Measurements from ENCODE around the gene C6orf89. TPM values are rescaled to one million over a fixed set of nuclear protein-coding genes. Genes with fewer than 3 reads are reported as not detected.
A peak's percentile ranks its signal among the peaks of the same experiment; 100 is the strongest.

C6orf89 gene
- total RNA-seq, 2 donors from 2014 or later, result 13.9 to 16.8 TPM

DNA sequence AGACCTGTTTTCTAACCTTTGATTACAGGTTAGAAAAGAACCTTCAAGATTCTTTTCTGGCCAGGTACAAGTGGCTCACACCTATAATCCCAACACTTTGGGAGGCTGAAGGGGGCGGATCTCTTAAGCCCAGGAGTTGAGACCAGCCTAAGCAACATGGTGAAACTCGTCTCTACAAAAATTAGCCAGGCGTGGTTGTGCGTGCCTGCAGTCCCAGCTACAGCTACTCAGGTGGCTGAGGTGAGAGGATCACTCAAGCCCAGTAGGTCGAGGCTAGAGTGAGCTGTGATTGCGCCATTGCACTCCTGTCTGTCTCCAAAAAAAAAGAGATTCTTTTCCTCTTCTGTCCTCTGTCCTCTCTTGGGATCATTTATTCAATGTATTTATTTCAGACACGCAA is 25.6 kb upstream of the C6orf89 start:
- H3K4me1 ChIP-seq (ENCODE audit: control insufficient read depth, insufficient read depth, low read length), result peaks cover 8% of the 10 kb centered on the region
- peaks cover 63% of the 10 kb centered on the region for H3K36me3 Mint-ChIP-seq (ENCODE audit: low read depth)
- H3K27ac ChIP-seq (ENCODE audit: low read depth, low read length), result no peak overlapping the region
- 90 to 95% methylated on average over 5 to 7 of the region's 7 CpGs for WGBS, 2 experiments (ENCODE audit: insufficient coverage in 1 of 2, insufficient read length in 1 of 2)
- DNase-seq, result peak; percentile 26
- peaks cover 37% of the 10 kb centered on the region for H3K4me1 Mint-ChIP-seq
- H3K27me3 Mint-ChIP-seq (ENCODE audit: insufficient read depth), result peaks cover 12% of the 10 kb centered on the region
- no peaks in the 10 kb centered on the region for H3K27me3 ChIP-seq (ENCODE audit: control insufficient read depth, insufficient read depth, low read length, poor library complexity, severe bottlenecking)
- no peaks in the 10 kb centered on the region for H3K9me3 Mint-ChIP-seq
- H3K27ac Mint-ChIP-seq, result no peak overlapping the region
- TF ChIP-seq, protein P1, sequence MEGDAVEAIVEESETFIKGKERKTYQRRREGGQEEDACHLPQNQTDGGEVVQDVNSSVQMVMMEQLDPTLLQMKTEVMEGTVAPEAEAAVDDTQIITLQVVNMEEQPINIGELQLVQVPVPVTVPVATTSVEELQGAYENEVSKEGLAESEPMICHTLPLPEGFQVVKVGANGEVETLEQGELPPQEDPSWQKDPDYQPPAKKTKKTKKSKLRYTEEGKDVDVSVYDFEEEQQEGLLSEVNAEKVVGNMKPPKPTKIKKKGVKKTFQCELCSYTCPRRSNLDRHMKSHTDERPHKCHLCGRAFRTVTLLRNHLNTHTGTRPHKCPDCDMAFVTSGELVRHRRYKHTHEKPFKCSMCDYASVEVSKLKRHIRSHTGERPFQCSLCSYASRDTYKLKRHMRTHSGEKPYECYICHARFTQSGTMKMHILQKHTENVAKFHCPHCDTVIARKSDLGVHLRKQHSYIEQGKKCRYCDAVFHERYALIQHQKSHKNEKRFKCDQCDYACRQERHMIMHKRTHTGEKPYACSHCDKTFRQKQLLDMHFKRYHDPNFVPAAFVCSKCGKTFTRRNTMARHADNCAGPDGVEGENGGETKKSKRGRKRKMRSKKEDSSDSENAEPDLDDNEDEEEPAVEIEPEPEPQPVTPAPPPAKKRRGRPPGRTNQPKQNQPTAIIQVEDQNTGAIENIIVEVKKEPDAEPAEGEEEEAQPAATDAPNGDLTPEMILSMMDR (conservative IDR thresholded peaks at IDR 0.05), result no peak
- no peak overlapping the region for H3K4me3 Mint-ChIP-seq
- H3K9ac ChIP-seq (ENCODE audit: extremely low read depth, low read length, poor library complexity, severe bottlenecking), result no peak overlapping the region
- peaks cover 49% of the 10 kb centered on the region for H3K36me3 ChIP-seq (ENCODE audit: control insufficient read depth, insufficient read depth, low read length)
- no peak overlapping the region for H3K4me3 ChIP-seq (ENCODE audit: low read length)
- no peaks in the 10 kb centered on the region for H3K9me3 ChIP-seq (ENCODE audit: control insufficient read depth, low read length)

DNA sequence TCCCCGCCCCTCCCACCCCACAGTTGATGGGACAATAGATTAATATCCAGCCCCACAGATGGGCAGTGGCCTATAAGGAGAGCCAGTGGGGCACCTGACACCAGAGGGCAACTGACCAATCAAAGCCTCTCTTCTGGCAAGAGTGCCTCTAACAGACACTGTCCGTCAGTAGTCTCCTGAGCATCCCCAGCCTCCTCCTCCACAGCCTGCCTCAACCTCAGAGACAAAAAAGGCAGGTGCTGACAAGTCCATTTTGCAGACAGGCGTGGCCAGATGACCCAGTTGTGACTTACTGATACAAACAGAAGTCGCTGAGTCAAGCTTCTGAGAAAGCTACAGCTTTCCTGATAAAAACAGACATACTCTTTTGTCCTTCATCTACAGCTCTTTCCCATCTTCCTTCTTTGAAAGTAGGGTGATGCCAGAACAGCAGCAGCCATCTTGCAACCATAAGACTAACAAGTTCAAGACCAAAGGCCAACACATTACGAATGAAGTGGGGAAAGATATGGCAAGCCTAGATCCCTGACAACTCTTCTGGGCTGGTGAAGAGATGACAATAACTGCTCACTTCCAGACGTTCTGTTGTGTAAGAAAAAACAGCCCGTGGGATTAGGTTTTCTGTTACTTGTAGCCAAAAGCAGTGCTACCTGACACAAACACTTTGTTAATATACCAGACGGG is 23.4 kb upstream of the C6orf89 start:
- H3K27me3 Mint-ChIP-seq (ENCODE audit: insufficient read depth), result peaks cover 22% of the 10 kb centered on the region
- no peak overlapping the region for H3K27ac ChIP-seq (ENCODE audit: low read depth, low read length)
- WGBS, 2 experiments (ENCODE audit: insufficient coverage in 1 of 2, insufficient read length in 1 of 2), result 92 to 94% methylated on average over 6 to 8 of the region's 8 CpGs
- no peaks in the 10 kb centered on the region for H3K9me3 ChIP-seq (ENCODE audit: control insufficient read depth, low read length)
- H3K27ac Mint-ChIP-seq, result no peak overlapping the region
- peaks cover 46% of the 10 kb centered on the region for H3K36me3 ChIP-seq (ENCODE audit: control insufficient read depth, insufficient read depth, low read length)
- peaks cover 48% of the 10 kb centered on the region for H3K4me1 Mint-ChIP-seq
- no peak overlapping the region for H3K4me3 ChIP-seq (ENCODE audit: low read length)
- no peak overlapping the region for H3K9ac ChIP-seq (ENCODE audit: extremely low read depth, low read length, poor library complexity, severe bottlenecking)
- peak; percentile 34 for DNase-seq
- H3K4me1 ChIP-seq (ENCODE audit: control insufficient read depth, insufficient read depth, low read length), result peaks cover 9% of the 10 kb centered on the region
- H3K27me3 ChIP-seq (ENCODE audit: control insufficient read depth, insufficient read depth, low read length, poor library complexity, severe bottlenecking), result no peaks in the 10 kb centered on the region
- H3K9me3 Mint-ChIP-seq, result no peaks in the 10 kb centered on the region
- H3K4me3 Mint-ChIP-seq, result no peak overlapping the region
- TF ChIP-seq, protein P1 (conservative IDR thresholded peaks at IDR 0.05), result no peak
- peaks cover 63% of the 10 kb centered on the region for H3K36me3 Mint-ChIP-seq (ENCODE audit: low read depth)

DNA sequence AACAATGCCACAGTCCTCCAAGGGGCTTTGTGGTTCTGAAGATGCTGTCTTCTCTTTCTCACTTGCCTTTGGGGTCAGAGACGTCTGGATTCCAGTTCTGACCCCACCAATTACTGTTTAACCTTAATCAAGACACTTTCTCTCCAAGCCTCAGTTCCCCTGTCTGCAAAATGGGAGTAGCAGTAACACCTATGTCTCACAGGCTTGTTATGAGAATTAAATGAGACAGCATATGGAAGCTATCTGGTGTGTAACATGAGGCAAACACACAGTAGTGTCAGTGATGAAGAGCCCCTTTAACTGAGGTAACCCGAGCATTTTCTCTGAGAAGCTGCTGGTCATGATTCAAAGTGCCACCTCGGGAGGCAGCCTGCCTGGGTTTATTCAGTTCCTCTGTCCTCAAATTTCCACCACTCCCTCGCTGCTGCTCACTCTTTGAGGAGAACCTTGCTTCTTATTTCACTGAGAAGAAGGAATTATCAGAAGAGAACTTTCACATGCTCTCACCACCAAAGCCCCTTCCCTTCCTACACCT is 22.8 kb upstream of the C6orf89 start:
- no peak overlapping the region for H3K27ac Mint-ChIP-seq
- H3K9me3 Mint-ChIP-seq, result no peaks in the 10 kb centered on the region
- Histone ChIP-seq H3K4me1 (ENCODE audit: control insufficient read depth, insufficient read depth, low read length) (peaks cover 13% of the 10 kb centered on the region), H3K27ac (ENCODE audit: low read depth, low read length) (no peak overlapping the region), H3K9ac (ENCODE audit: extremely low read depth, low read length, poor library complexity, severe bottlenecking) (no peak overlapping the region), H3K4me3 (ENCODE audit: low read length) (peak overlapping the region; percentile 56), H3K27me3 (ENCODE audit: control insufficient read depth, insufficient read depth, low read length, poor library complexity, severe bottlenecking) (no peaks in the 10 kb centered on the region), H3K9me3 (ENCODE audit: control insufficient read depth, low read length) (no peaks in the 10 kb centered on the region), H3K36me3 (ENCODE audit: control insufficient read depth, insufficient read depth, low read length) (peaks cover 49% of the 10 kb centered on the region)
- H3K36me3 Mint-ChIP-seq (ENCODE audit: low read depth), result peaks cover 65% of the 10 kb centered on the region
- H3K4me1 Mint-ChIP-seq, result peaks cover 54% of the 10 kb centered on the region
- peaks cover 22% of the 10 kb centered on the region for H3K27me3 Mint-ChIP-seq (ENCODE audit: insufficient read depth)
- DNase-seq, result peak; percentile 19
- no peak overlapping the region for H3K4me3 Mint-ChIP-seq
- WGBS, 2 experiments (ENCODE audit: insufficient coverage in 1 of 2, insufficient read length in 1 of 2), result 90 to 94% methylated on average over 4 of the region's 4 CpGs
- TF ChIP-seq, protein P1 (conservative IDR thresholded peaks at IDR 0.05), result no peak

Measured in endodermal cell (in vitro differentiated cells).